ENCODE results near the gene CNN1. TPM values are rescaled to one million over a fixed set of nuclear protein-coding genes. Genes with fewer than 3 reads are reported as not detected.

CNN1 gene
- total and polyA plus RNA-seq, 2 of the 13 experiments (the other 11 are each of a cell fraction or from before 2014, with no cell fraction given): 0.70 to 1.1 TPM

- H3K36me3 ChIP-seq (replicated peaks in 1 of 2; ENCODE audit: control insufficient read depth in 1 of 2, insufficient read depth in 2 of 2, low read length in 2 of 2): peaks cover 0 to 3% of the 10 kb centered on the region in 2 experiments; a peak in 1 of 5 replicates
- ChIA-PET POLR2A (no interaction called here), CTCF (ENCODE audit: low intra/inter-chr PET ratio, low total read pairs) (no interaction called here)
- TF ChIP-seq ZNF770 (CRISPR knock-in tag; IDR thresholded peaks at IDR 0.05) (peak; percentile 91), ZNF687 (CRISPR knock-in tag; IDR thresholded peaks at IDR 0.05) (0 out of 2 replicates have a peak, but pooled peaks have one; percentile 27), NFAT5 (CRISPR knock-in tag; IDR thresholded peaks at IDR 0.05) (no peak), ARID4A (CRISPR knock-in tag; IDR thresholded peaks at IDR 0.05; ENCODE audit: borderline replicate concordance) (no peak), ZNF460 (CRISPR knock-in tag; IDR thresholded peaks at IDR 0.05; ENCODE audit: borderline replicate concordance) (peak; percentile 65), DNMT3B (CRISPR knock-in tag; conservative IDR thresholded peaks at IDR 0.05) (no peak)
- in situ Hi-C loops (cut with HindIII; ENCODE audit: extremely low pct_ligation_motif_present, low pct_unique_long_range_greater_than_20kb) (no loop called here), intact Hi-C loops (cut with micrococcal nuclease; ENCODE audit: unreplicated experiment) (no loop called here)
- H3K27ac ChIP-seq (ENCODE audit: extremely low read length, insufficient read depth, low read length): peak overlapping the region; percentile 67
- no peaks in the 10 kb centered on the region for H3K27me3 ChIP-seq (ENCODE audit: control insufficient read depth in 1 of 2, insufficient read depth in 2 of 2, low read length in 2 of 2)
- no peaks in the 10 kb centered on the region for H4K20me1 ChIP-seq (ENCODE audit: insufficient read depth, low read length)
- H3K4me1 ChIP-seq (ENCODE audit: insufficient read depth, low read length): peaks cover 28% of the 10 kb centered on the region
- DNase-seq (ENCODE audit: low spot score): no peak
- no peak overlapping the region for H3K4me2 ChIP-seq (ENCODE audit: low read depth, low read length)
- H3K9ac ChIP-seq (ENCODE audit: insufficient read depth, low read depth, low read length): no peak overlapping the region
- no peak overlapping the region for H2AFZ ChIP-seq (ENCODE audit: low read length)
- H3K79me2 ChIP-seq (ENCODE audit: insufficient read depth, low read length): no peaks in the 10 kb centered on the region
- BruUV-seq (replicated peaks): no TSS peak
- no peak for ATAC-seq
- FAIRE-seq: no peak
- 80% methylated on average over 6 of the region's 7 CpGs for WGBS (ENCODE audit: low lambda C conversion rate)
- no peak overlapping the region for H3K4me3 ChIP-seq (replicated peaks in 1 of 3; ENCODE audit: insufficient read depth in 1 of 3, low read depth in 2 of 3, low read length in 3 of 3)
- no peaks in the 10 kb centered on the region for H3K9me3 ChIP-seq (ENCODE audit: low read length)
Observed at GRCh38 chr19:11489378-11489777, 49.3 kb upstream of the CNN1 start.

Measured in HepG2 (cell line).